Testis (tissue), 3 donors: ENCODE measurements around the gene POLD2. TPM values are rescaled to one million over a fixed set of nuclear protein-coding genes. Genes with fewer than 3 reads are reported as not detected.

Experiments
- DNase-seq: peaks from one replicate; pipeline ENCODE4 v3.0.0-alpha.2; 2019
- H3K27ac ChIP-seq, 2 donors: fragments of 200-600 bp; sonication (generic); one replicate each; pipeline ENCODE4 v1.5.1; 2019
- H3K27me3 ChIP-seq: fragments of 200-600 bp; sonication (generic); one replicate; pipeline ENCODE4 v1.5.1; 2019
- H3K36me3 ChIP-seq: fragments of 200-600 bp; sonication (generic); one replicate; pipeline ENCODE4 v1.5.1; 2017; ENCODE audit warnings: low read depth; ENCODE audit errors: missing control alignments
- H3K4me1 ChIP-seq: fragments of 200-600 bp; sonication (generic); one replicate; pipeline ENCODE4 v1.5.1; 2019
- H3K4me3 ChIP-seq, 2 donors: fragments of 200-600 bp; sonication (generic); one replicate each; pipeline ENCODE4 v1.5.1; 2017 to 2019
- H3K9me3 ChIP-seq: fragments of 200-600 bp; sonication (generic); one replicate; pipeline ENCODE4 v1.5.1; 2017
- POLR2A ChIP-seq: fragments of 450-650 bp; IDR thresholded peaks from one replicate; pipeline ENCODE4 v1.6.1; 2017; ENCODE audit warnings: antibody characterized with exemption, mild to moderate bottlenecking, moderate library complexity
- WGBS, 2 donors: methylation state at CpG; one replicate each; pipeline ENCODE4 v1.1.5; 2018; 5-methylcytosine and 5-hydroxymethylcytosine counted together
- intact Hi-C: fragments of 100-400 bp; cut with DNase I; formaldehyde crosslinking; loops from one replicate; pipeline ENCODE4 v1.15.1; 2023; ENCODE audit warnings: low total_unique reads
- polyA plus RNA-seq: library from polyadenylated mRNA; stranded (reverse); fragments of 350-450 nt; fragmentation: Illumina TruSeq; extraction: RNeasy Lipid Tissue Mini Kit (QIAGEN cat#74804); gene quantifications from one replicate; pipeline ENCODE4 v1.2.3, GENCODE V29; 2014; ENCODE audit warnings: low read depth, low replicate concordance; ENCODE audit not compliant: insufficient read depth
- total RNA-seq, 2 donors: library from RNA; depleted of rRNA; stranded (reverse); fragments of >200 nt; gene quantifications; one replicate each; pipeline ENCODE4 v1.2.3, GENCODE V29; 2016
- TF ChIP-seq, protein P1 (sequence below), 3 experiments: fragments of 450-650 bp in 2 of 3; fragments of 200-600 bp in 1 of 3; sonication (generic) in 1 of 3; IDR thresholded peaks; one replicate each; pipeline ENCODE4 v1.5.1; 2016 to 2019; ENCODE audit warnings: antibody characterized with exemption in 3 of 3, mild to moderate bottlenecking in 2 of 3, moderate library complexity in 1 of 3

POLD2 gene
- total and polyA plus RNA-seq, 3 donors from 2014 or later, result 59.4 to 117 (median 61.9) TPM

GRCh38 chr7:44163591-44163990, 40.2 kb upstream of the POLD2 start:
- TF ChIP-seq, protein P1, sequence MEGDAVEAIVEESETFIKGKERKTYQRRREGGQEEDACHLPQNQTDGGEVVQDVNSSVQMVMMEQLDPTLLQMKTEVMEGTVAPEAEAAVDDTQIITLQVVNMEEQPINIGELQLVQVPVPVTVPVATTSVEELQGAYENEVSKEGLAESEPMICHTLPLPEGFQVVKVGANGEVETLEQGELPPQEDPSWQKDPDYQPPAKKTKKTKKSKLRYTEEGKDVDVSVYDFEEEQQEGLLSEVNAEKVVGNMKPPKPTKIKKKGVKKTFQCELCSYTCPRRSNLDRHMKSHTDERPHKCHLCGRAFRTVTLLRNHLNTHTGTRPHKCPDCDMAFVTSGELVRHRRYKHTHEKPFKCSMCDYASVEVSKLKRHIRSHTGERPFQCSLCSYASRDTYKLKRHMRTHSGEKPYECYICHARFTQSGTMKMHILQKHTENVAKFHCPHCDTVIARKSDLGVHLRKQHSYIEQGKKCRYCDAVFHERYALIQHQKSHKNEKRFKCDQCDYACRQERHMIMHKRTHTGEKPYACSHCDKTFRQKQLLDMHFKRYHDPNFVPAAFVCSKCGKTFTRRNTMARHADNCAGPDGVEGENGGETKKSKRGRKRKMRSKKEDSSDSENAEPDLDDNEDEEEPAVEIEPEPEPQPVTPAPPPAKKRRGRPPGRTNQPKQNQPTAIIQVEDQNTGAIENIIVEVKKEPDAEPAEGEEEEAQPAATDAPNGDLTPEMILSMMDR (IDR thresholded peaks at IDR 0.05), result no peak
- TF ChIP-seq POLR2A, result no peak
- WGBS, 2 donors, result 54 to 58% methylated on average over 1 of the region's 1 CpG
- H3K27ac ChIP-seq, result no peak overlapping the region
- H3K4me1 ChIP-seq, result no peaks in the 10 kb centered on the region
- H3K27me3 ChIP-seq, result no peaks in the 10 kb centered on the region
- H3K4me3 ChIP-seq, result no peak overlapping the region
- DNase-seq, result no peak
- no peaks in the 10 kb centered on the region for H3K36me3 ChIP-seq
- intact Hi-C loops, result no loop called here
- no peaks in the 10 kb centered on the region for H3K9me3 ChIP-seq

DNA sequence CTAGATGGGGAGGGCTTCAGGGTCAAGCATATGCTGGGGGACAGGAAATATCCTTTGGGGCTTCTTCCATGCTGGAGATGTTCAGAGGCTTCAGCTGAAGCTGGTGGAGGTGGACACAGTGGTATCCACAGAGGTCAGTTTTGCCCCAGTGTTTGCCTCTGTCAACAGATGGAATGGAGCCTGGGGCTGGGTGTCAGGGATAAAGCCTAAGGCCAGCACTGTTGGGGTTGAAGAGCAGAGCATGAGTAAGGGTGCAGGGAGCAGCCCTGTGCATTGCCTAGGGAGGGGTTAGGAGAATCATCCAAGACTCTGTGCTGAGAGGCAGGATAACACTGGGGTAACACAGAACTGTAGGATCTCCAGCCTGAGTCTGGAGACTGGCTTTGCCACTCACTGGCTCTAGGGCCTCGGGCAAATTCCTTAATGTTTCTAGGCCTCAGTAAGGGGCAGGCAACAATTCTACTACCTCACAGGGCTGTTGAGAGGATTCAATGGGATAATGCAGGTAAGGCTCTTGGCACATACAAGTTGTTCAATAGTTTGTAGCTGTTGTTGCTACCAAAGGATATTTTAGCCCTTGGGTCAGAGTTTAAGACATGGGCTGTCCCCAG, 39.5 kb upstream of the POLD2 start:
- Histone ChIP-seq H3K9me3 (no peaks in the 10 kb centered on the region), H3K4me3 (no peak overlapping the region), H3K36me3 (no peaks in the 10 kb centered on the region), H3K27me3 (no peaks in the 10 kb centered on the region), H3K27ac (no peak overlapping the region), H3K4me1 (no peaks in the 10 kb centered on the region)
- intact Hi-C loops, result no loop called here
- DNase-seq, result no peak
- 88% methylated on average over 1 of the region's 1 CpG; no CpG with 5 or more reads in 1 of the 2 donors for WGBS, 2 donors
- TF ChIP-seq, protein P1 (IDR thresholded peaks at IDR 0.05), result no peak
- TF ChIP-seq POLR2A, result no peak

DNA sequence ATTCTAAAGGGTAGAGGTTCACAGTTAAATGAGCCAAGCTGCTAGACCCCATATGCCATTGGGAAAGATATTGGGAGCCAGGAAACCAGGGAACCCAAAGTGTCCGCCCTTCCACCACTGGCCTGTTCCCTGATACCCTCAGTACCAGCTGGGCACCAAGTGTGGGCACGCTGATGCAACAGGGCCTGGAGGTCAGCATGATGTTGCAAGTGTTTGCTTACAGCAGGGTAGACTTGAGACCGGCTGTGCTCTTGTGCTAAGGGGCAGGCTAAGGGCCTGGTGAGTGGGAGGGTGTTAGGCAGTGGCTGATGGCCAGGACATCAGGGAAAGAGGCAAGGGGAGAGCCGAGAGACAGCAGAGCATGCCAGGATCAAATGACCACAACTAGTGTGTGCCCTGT, 38.8 kb upstream of the POLD2 start:
- TF ChIP-seq, protein P1 (IDR thresholded peaks at IDR 0.05), result no peak
- no peak for TF ChIP-seq POLR2A
- DNase-seq, result no peak
- no peaks in the 10 kb centered on the region for H3K9me3 ChIP-seq
- no peaks in the 10 kb centered on the region for H3K36me3 ChIP-seq
- no peaks in the 10 kb centered on the region for H3K4me1 ChIP-seq
- H3K4me3 ChIP-seq, result no peak overlapping the region
- intact Hi-C loops, result no loop called here
- no peak overlapping the region for H3K27ac ChIP-seq
- no peaks in the 10 kb centered on the region for H3K27me3 ChIP-seq
- WGBS, 2 donors, result 79 to 90% methylated on average over 4 of the region's 4 CpGs

- Histone ChIP-seq H3K27me3 (no peaks in the 10 kb centered on the region), H3K4me3 (no peak overlapping the region), H3K4me1 (no peaks in the 10 kb centered on the region), H3K27ac (no peak overlapping the region), H3K36me3 (no peaks in the 10 kb centered on the region), H3K9me3 (no peaks in the 10 kb centered on the region)
- TF ChIP-seq, protein P1 (IDR thresholded peaks at IDR 0.05), result no peak
- TF ChIP-seq POLR2A, result no peak
- DNase-seq, result no peak
- 91 to 93% methylated on average over 2 of the region's 2 CpGs for WGBS, 2 donors
- intact Hi-C loops, result no loop called here
Observed at GRCh38 chr7:44161371-44161770, 38.0 kb upstream of the POLD2 start.
